GM18861 (cell line): ENCODE results near the gene PI4KA.
"Not testable (repeated sequence)": the region's sequence is repeated elsewhere in the genome, so short reads cannot be mapped to it uniquely, and the experiment has no call there.

Experiments
- ATAC-seq: cut with Tn5 transposase; IDR thresholded peaks from one replicate; pipeline ENCODE4 v1.9.1; 2021; ENCODE audit not compliant: unreplicated experiment

PI4KA gene

GRCh38 chr22:20779014-20779817 is 79.4 kb downstream of the PI4KA start:
- ATAC-seq = no peak

GRCh38 chr22:20777420-20778177 is 81.0 kb downstream of the PI4KA start:
- no peak for ATAC-seq

- ATAC-seq = no peak
These were observed 81.8 kb downstream of the PI4KA start for GRCh38 chr22:20776624-20777405.

GRCh38 chr22:20775342-20775895 is 83.2 kb downstream of the PI4KA start:
- ATAC-seq = no peak

DNA sequence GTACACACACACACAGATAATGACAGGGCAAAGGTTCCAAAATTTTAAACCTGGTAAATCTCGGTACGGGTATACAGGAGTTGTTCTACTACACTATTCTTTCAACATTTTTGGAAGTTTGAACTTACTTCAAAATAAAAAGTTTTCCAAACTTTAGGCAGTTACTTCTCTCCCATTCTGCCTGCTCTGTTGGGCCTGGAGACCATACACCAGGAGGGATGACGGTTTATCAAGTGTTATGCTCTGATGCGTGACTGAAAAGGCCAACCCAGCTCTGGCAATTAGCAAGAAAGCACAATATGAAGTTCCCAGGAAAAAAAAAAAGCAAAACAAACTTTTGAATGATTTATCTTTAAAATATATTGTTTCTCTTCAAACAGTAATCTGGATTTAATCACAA is 83.7 kb downstream of the PI4KA start:
- ATAC-seq = no peak

DNA sequence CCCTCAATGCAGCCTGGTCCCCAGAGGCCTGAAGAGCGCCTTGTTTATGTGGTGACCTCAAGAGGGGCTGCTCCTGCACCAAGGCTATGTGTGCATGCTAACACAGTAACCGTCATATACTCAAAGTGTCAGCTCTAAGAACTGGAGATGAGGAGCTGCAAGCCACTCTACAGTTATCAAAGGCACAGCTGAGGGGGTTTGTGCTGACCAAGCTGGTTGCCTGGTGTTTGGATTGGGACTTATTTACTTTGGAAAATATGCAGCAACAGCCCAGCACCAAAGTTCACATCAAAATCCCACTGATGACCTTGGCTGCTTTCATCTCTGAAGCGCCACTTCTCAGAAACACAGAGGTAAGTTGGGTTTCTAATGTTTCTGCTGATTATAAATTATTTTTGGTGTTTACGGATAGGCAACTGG is 84.8 kb downstream of the PI4KA start, which contains the start of gene SERPIND1:
SERPIND1 (plus strand) TSS at position 321 of the 420 bp plus-strand sequence. CDS start 5,200 bp downstream, outside the sequence.
- ATAC-seq = no peak

DNA sequence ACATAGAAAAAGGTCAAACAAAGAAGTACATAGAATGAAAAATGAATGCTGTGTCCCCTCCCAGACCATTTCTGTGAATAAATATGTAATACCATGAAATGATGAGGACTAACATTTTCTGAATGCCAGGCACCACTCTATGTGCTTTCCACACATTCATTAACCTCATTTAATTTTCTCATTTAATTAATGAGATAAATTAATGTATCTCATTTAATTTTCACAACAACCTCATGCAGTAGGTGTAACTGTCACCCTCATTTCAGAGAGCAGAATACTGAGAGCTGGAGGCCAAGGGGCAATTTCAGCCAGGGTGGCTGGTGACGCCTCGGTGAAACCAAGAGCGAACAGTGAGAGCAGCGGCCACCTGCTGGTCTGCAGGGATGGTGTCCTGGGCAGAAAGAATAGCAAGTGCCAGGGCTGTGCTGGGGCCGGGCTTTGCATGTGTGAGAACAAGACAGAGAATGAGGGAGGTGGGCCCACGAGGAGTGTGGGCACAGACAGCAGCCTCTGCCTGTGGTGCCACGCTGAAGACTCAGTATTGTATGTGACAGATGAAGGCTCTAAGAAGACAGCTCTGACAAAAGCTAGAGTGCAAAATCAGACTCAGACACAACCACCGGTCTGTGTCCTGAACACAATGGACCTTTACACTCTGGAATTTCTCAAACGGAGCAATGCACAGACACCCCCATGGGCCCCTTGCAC is 86.5 kb downstream of the PI4KA start:
- no peak for ATAC-seq

DNA sequence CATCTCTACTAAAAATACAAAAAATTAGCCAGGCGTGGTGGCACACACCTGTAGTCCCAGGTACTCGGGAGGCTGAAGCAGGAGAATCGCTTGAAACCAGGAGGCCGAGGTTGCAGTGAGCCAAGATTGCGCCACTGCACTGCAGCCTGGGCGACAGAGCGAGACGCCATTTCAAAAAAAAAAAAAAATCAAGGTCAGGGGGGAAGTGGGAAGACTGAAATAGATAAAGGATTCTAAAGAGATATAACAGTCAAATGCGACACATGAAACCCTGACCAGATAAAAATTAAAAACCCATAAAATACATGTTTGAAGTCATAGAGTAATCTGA is 89.2 kb downstream of the PI4KA start:
- ATAC-seq = not testable (repeated sequence)

GRCh38 chr22:20766530-20766929 is 92.1 kb downstream of the PI4KA start:
- ATAC-seq = no peak

DNA sequence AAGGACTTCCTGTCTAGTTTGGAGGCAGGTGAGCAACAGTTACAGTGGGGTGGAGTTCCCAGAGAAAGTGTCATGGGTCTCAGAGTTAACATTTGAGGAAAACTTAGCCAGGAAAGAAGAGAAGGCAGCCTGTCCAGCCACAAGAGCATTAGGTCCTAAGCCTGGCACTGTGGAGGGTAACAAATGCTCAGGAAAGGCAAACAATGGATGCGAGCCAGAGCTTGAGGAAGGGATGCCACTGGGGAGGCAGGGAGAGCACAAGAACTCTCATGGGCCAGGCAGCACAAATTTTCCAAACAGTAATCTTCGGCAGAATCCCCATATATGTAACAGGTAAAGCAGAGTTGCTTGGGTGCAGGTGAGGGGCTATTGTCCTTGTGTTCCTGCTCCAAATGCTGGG is 92.7 kb downstream of the PI4KA start:
- ATAC-seq = no peak

DNA sequence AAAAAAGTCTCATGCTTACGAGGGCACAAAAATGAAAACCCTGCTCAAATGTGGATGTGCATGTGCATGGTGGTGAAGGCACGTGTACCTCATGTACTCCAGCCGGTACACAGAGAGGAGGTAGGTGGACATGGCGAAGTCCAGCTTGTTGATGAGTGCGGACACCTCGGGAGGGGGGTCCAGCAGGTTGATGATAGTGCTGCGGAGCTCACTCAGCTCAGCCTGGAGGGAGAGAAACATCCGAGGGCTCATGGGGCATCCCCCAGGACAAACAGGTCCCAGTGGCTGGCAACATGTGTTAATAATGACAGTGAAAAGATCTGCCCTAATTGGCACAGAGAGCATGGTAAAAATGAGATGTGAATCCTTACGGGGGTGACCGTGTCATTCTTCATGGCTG is 93.9 kb downstream of the PI4KA start:
- no peak for ATAC-seq

GRCh38 chr22:20764471-20764720 is 94.2 kb downstream of the PI4KA start:
- no peak for ATAC-seq

DNA sequence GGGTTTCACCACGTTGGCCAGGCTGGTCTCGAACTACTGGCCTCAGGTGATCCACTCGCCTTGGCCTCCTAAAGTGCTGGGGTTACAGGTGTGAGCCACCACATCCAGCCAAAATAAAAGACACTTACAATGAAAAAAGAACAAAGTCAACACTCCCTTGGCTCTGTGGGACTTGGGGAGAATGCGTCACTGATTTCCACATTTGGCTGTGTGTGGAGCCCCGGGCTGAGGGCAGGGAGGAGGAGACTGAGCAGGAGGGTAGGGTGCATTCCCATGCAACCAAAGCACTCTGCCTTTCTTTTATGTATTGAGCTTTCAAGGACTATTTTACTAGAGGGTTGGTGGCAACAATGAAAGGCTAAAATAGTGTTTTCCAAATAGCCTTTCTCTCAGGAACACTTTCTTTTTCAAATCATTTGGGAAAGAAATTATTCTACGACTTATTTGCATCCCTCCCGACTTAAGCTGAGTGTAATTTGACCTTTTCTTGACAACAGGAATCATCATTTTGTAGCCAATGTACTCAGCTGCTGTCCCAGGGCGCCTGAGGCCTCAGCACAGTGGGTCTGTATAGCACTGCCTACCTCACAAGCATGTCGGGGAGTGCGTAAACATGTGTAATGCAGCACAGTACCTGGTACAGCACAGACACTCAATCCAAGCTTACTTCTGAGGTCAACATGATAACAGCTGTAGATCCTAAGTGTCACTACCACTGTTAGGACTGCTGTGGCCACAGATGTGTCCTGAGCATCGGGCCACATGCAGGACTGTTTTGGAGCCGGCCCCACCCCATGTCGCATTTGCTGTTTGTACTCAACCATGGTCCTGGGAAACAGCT is 94.8 kb downstream of the PI4KA start:
- ATAC-seq = no peak

DNA sequence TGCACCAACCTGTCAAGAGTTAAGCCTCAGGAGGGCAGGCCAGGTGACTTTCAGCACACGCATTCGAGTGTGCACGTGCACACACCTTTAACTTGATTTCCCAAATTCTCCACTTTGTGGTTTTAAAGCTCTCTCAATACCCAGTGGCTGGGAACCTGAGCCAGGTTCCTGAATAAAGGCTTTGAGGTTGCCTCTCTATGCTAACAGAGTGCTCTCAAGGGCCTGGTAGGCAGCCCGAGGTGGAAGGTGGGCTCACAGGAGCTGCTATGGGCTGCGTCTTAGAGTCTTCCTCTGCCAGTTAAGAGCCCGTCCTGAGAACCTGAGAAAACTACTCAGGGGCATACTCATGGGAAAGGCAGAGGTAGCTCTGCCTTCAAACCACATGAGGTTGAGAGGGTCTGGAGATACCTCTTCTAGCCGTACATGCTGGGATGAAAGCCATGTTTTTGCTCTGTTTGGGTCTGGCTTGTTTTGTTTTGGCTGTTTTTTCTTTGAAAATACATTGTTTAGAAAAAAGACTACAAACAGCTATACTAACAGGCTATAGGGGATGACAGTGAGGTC is 96.3 kb downstream of the PI4KA start:
- ATAC-seq = no peak

DNA sequence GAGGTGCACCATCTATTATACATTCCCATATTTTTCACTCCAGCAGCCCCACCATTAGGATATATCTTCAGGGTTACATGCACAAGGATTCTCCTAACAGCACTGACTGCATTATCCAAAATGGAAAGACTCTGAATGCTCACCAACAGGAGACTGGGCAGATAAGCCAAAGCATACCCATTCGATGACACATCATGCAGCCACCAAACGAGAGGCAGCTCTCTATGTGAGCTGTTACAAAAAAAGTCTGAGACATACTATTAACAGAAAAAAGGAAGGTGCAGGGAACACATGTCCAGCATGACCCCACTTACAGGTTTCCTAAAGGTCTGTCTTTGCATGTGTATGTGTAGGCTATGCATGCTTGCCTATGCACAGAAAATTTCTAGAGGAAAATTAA is 97.1 kb downstream of the PI4KA start:
- ATAC-seq = no peak

- no peak for ATAC-seq
These were observed 98.5 kb downstream of the PI4KA start for GRCh38 chr22:20760084-20760483.

GRCh38 chr22:20758688-20759087 is 99.9 kb downstream of the PI4KA start:
- ATAC-seq = no peak

GRCh38 chr22:20756846-20757245 is 101.8 kb downstream of the PI4KA start:
- ATAC-seq = no peak

DNA sequence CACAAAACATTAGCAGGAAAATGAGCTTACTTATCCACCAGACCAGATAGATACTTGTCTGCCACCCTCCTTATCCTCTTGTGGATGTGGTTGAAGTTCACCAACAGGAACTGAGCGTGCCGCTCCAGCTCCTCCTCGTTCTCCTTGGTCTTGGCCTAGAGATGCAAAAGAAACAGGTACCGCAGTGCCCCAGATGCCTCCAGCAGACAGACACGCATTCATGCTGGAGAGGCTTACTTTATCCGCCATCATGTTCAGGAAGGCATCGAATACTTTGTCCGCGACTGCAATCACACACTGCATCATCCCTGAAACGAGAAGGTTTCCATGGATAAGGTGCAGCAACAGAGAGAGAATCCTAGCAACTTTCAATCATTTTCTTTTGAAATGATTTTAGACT is 105.7 kb downstream of the PI4KA start:
- no peak for ATAC-seq
